K562 (cell line): Measurements from ENCODE around the gene CABP2. TPM values are rescaled to one million over a fixed set of nuclear protein-coding genes. Genes with fewer than 3 reads are reported as not detected.

Experiments used
- ATAC-seq: fragments of 200-7000 bp; cut with Tn5 transposase; 3 replicates; pipeline ENCODE4 v1.9.1; 2020; ENCODE audit warnings: moderate library complexity
- BruUV-seq: library from RNA; stranded (reverse); fragments of 400-500 nt; replicated peaks from 2 replicates; lab custom pipeline; 2021; lab: Mats Ljungman, UMichigan
- CTCF ChIA-PET: fragments of 300-600 bp; formaldehyde crosslinking; extraction: SDS; loops from one replicate; lab custom pipeline; 2021; ENCODE audit warnings: low intra/inter-chr PET ratio; lab: Yijun Ruan, JAX
- POLR2A ChIA-PET: fragments of 300-600, 350-650 bp; sonication (Branson Sonifier 250); formaldehyde crosslinking; extraction: SDS; loops from one replicate; lab custom pipeline; 2021; ENCODE audit warnings: antibody characterized with exemption, inconsistent platforms; lab: Yijun Ruan, JAX
- DNase-seq, 4 experiments: peaks; one replicate each; pipeline versions ENCODE4 v3.0.0 to v3.0.0-alpha.2; 2011 to 2018; ENCODE audit warnings: low spot score in 3 of 4, mixed read lengths in 3 of 4; ENCODE audit errors: extremely low read depth in 1 of 4
- FAIRE-seq: peaks from 2 replicates; lab custom pipeline; 2011; peaks lifted over from hg19 to GRCh38; lab: Jason Lieb, UNC
- H2AFZ ChIP-seq: 2 replicates; pipeline ENCODE4 v1.6.0; 2011; ENCODE audit warnings: low read depth, low read length, control low read depth, inconsistent platforms
- H3K27ac ChIP-seq: fragments of 200-600 bp; 3 replicates; pipeline ENCODE4 v1.8.0; 2011; ENCODE audit warnings: low read depth, mild to moderate bottlenecking, control low read depth, inconsistent platforms, low read length, moderate library complexity, mixed read lengths; ENCODE audit errors: extremely low read depth
- H3K27me3 ChIP-seq, 2 experiments: fragments of 300-600 bp in 1 of 2; 2 replicates in 1 of 2; 3 replicates in 1 of 2; pipeline versions ENCODE4 v1.6.0 to v1.8.0; 2011; ENCODE audit warnings: inconsistent platforms in 2 of 2, low read length in 2 of 2, mild to moderate bottlenecking in 1 of 2, mixed read lengths in 1 of 2, moderate library complexity in 1 of 2; ENCODE audit not compliant: control insufficient read depth in 2 of 2, insufficient read depth in 2 of 2
- H3K36me3 ChIP-seq: fragments of 300-600 bp; 3 replicates; pipeline ENCODE4 v1.8.0; 2011; ENCODE audit warnings: mild to moderate bottlenecking, low read length, inconsistent platforms; ENCODE audit not compliant: control insufficient read depth, insufficient read depth
- H3K4me1 ChIP-seq, 2 experiments: fragments of 200-600 bp in 1 of 2; replicated peaks in 1 of 2; 2 replicates in 1 of 2; 3 replicates in 1 of 2; pipeline versions ENCODE4 v1.5.1 to v1.8.0; 2011; ENCODE audit warnings: inconsistent platforms in 2 of 2, low read length in 2 of 2, mild to moderate bottlenecking in 1 of 2, mixed read lengths in 1 of 2, moderate library complexity in 1 of 2; ENCODE audit not compliant: control insufficient read depth in 2 of 2, insufficient read depth in 2 of 2
- H3K4me2 ChIP-seq: 2 replicates; pipeline ENCODE4 v1.6.1; 2011; ENCODE audit warnings: low read length, control low read depth, inconsistent platforms, mixed read lengths; ENCODE audit not compliant: insufficient read depth
- H3K4me3 ChIP-seq: fragments of 200-600 bp; sonication (generic), shearing (Covaris generic); 2 replicates; pipeline ENCODE4 v1.5.1; 2016; ENCODE audit warnings: control low read depth, inconsistent platforms
- H3K79me2 ChIP-seq: fragments of 200-600 bp; 3 replicates; pipeline ENCODE4 v1.8.0; 2011; ENCODE audit warnings: low read length, inconsistent platforms; ENCODE audit not compliant: control insufficient read depth, insufficient read depth
- H3K9ac ChIP-seq, 2 experiments: 2 replicates each; pipeline versions ENCODE4 v1.6.0 to v1.6.1; 2011; ENCODE audit warnings: low read depth in 2 of 2, low read length in 2 of 2, control low read depth in 1 of 2, inconsistent platforms in 1 of 2, mild to moderate bottlenecking in 1 of 2, mixed read lengths in 1 of 2; ENCODE audit not compliant: insufficient read depth in 1 of 2
- H3K9me1 ChIP-seq: one replicate; pipeline ENCODE4 v1.6.0; 2011; ENCODE audit warnings: inconsistent platforms, mild to moderate bottlenecking, low read length, moderate library complexity; ENCODE audit not compliant: control insufficient read depth, insufficient read depth
- H3K9me3 ChIP-seq: replicated peaks from 2 replicates; pipeline ENCODE4 v1.5.1; 2011; ENCODE audit warnings: low read depth, low read length, inconsistent platforms; ENCODE audit not compliant: control insufficient read depth, insufficient read depth
- H4K20me1 ChIP-seq: replicated peaks from 2 replicates; pipeline ENCODE4 v1.6.1; 2011; ENCODE audit warnings: low read length, inconsistent platforms, mixed read lengths; ENCODE audit not compliant: control insufficient read depth, insufficient read depth
- GTF2A2 ChIP-seq: IDR thresholded peaks from 2 replicates; pipeline ENCODE4 v1.6.1; 2016; ENCODE audit warnings: mild to moderate bottlenecking, missing genetic modification characterization, missing compliant biosample characterization
- HOXB6 ChIP-seq: fragments of 250-450 bp; sonication (Bioruptor Pico); IDR thresholded peaks from 2 replicates; pipeline ENCODE4 v1.5.1; 2022; ENCODE audit warnings: mild to moderate bottlenecking, borderline replicate concordance
- KDM2B ChIP-seq: fragments of 250-450 bp; sonication (Bioruptor Pico); IDR thresholded peaks from 2 replicates; pipeline ENCODE4 v1.8.0; 2021; ENCODE audit warnings: mild to moderate bottlenecking, moderate library complexity
- MAFK ChIP-seq: IDR thresholded peaks from 2 replicates; pipeline ENCODE4 v1.6.1; 2011; ENCODE audit warnings: low read length, improper control_type of control experiment
- MCM7 ChIP-seq, 2 experiments: fragments of 450-650 bp; IDR thresholded peaks; 2 replicates each; pipeline ENCODE4 v1.6.1; 2016 to 2018
- NFYB ChIP-seq: IDR thresholded peaks from 2 replicates; pipeline ENCODE4 v1.6.1; 2011; ENCODE audit warnings: mild to moderate bottlenecking, moderate library complexity; ENCODE audit not compliant: insufficient read length; ENCODE audit errors: extremely low read depth
- OTX1 ChIP-seq: fragments of 450-650 bp; formaldehyde crosslinking; IDR thresholded peaks from 2 replicates; pipeline ENCODE4 v1.4.0; 2022; ENCODE audit warnings: mild to moderate bottlenecking
- RBM39 ChIP-seq: fragments of 200-400 bp; formaldehyde crosslinking; optimal IDR thresholded peaks from 2 replicates; pipeline ENCODE3; 2018; ENCODE audit warnings: low read depth, low read length
- SMAD3 ChIP-seq: fragments of 450-650 bp; formaldehyde crosslinking; conservative IDR thresholded peaks from 2 replicates; pipeline ENCODE4 v1.4.0; 2020; ENCODE audit warnings: mild to moderate bottlenecking
- TEAD2 ChIP-seq: fragments of 450-650 bp; IDR thresholded peaks from 2 replicates; pipeline ENCODE4 v1.6.1; 2016; ENCODE audit warnings: missing genetic modification characterization, control low read depth, missing compliant biosample characterization
- U2AF2 ChIP-seq: fragments of 200-400 bp; formaldehyde crosslinking; optimal IDR thresholded peaks from 2 replicates; pipeline ENCODE3; 2017; ENCODE audit warnings: low read depth, mild to moderate bottlenecking, low read length
- ZNF282 ChIP-seq: sonication (generic); formaldehyde crosslinking; IDR thresholded peaks from 2 replicates; pipeline ENCODE4 v1.8.1; 2023; ENCODE audit warnings: missing genetic modification reagents
- WGBS: fragments of 100-300 bp; shearing (Covaris generic); methylation state at CpG from one replicate; pipeline ENCODE4 v1.1.6; 2016; ENCODE audit warnings: low coverage, mixed read lengths; ENCODE audit not compliant: insufficient coverage; ENCODE audit errors: missing lambda C conversion rate; 5-methylcytosine and 5-hydroxymethylcytosine counted together
- in situ Hi-C: fragments of 300-500 bp; cut with MboI; formaldehyde crosslinking; loops from 4 replicates; pipeline ENCODE4 v1.15.0; 2018; ENCODE audit warnings: inconsistent platforms, mixed read lengths
- intact Hi-C: fragments of 100-400 bp; cut with micrococcal nuclease; formaldehyde crosslinking; loops from 2 replicates; pipeline ENCODE4 v1.14.2; 2022
- polyA plus RNA-seq, 8 experiments: library from polyadenylated mRNA; depleted of rRNA in 4 of 8; stranded (reverse) in 5 of 8; unstranded in 3 of 8; fragments of >200 nt; fragmentation: Nextera tagmentation in 2 of 8; fragmentation: Illumina TruSeq in 1 of 8; extraction: Ambion mirVana in 2 of 8; extraction: Trizol in 1 of 8; gene quantifications; 2 replicates each; pipeline versions ENCODE4 v1.2.1 to v1.2.3, GENCODE V29; 2011 to 2014; ENCODE audit warnings: inconsistent platforms in 1 of 8, missing spikeins in 1 of 8
- total RNA-seq, 7 experiments: library from RNA; depleted of rRNA in 6 of 7; stranded (reverse); fragments of >200 nt in 6 of 7; fragmentation: Illumina TruSeq in 2 of 7; extraction: Trizol in 2 of 7; gene quantifications; 2 replicates each; pipeline versions ENCODE4 v1.2.1 to v1.2.3, GENCODE V29; 2011 to 2021; ENCODE audit warnings: low replicate concordance in 1 of 7
- TF ChIP-seq, protein P1 (sequence below): sonication (generic); formaldehyde crosslinking; IDR thresholded peaks from 2 replicates; pipeline ENCODE4 v1.8.1; 2023; ENCODE audit warnings: mild to moderate bottlenecking, missing genetic modification reagents
- TF ChIP-seq, protein P2 (sequence below): fragments of 450-650 bp; formaldehyde crosslinking; IDR thresholded peaks from 2 replicates; pipeline ENCODE4 v1.4.0; 2020; ENCODE audit warnings: mild to moderate bottlenecking, moderate library complexity
- TF ChIP-seq, protein P3 (sequence below): fragments of 250-450 bp; sonication (Bioruptor Pico); IDR thresholded peaks from 2 replicates; pipeline ENCODE4 v1.5.0; 2021; ENCODE audit warnings: mild to moderate bottlenecking, borderline replicate concordance

CABP2 gene
- total and polyA plus RNA-seq, 9 of the 15 experiments (the other 6 are each of a cell fraction or from before 2014, with no cell fraction given) = not detected

DNA sequence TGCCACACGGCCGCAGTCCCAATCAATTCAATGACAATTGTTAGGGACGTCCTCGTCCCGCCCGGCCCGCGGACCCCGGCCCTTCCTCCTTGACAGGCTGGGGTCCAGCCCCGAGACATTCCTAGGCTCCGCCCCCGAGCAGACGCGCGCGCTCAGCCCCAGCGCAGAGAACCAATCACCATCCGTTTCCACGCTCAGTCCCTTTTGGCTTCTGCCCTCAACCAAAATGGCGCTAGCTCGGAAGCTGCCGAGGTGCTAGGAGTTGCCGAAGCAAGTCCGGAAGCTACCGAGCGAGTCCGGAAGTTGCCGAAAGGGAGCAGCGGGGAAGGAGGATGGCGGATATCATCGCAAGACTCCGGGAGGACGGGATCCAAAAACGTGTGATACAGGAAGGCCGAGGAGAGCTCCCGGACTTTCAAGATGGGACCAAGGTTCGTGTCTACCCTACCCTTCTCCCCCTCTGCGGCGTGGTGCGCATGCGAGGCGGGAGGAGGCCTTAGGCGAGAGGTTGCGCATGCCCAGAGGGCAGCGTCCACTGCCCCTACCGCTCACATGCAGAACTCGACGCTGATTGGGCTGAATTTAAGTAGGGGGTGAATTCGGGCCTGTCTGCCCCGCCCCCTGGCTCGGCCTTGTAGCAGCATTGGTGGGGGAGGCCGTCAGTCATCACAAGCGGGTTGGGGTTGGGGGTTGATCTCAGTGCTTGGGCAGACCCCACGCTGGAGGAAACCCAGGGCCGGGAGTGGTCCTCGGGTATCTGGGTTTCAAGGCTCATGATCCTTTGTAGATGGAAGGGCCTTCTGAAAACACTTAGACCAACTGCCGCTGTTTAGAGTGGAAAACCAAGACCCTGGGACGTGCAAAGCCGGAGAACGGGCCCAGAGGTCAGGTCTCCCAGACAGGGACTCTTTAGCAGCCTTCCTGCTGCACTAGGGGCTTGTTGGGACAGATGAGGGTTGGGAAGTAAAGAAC lies 40.1 kb downstream of the CABP2 start, which contains the start of gene AIP:
AIP (plus strand) TSS at position 200 of the 972 bp plus-strand sequence; CDS start at position 333, 133 bp downstream.
- in situ Hi-C loops = no loop called here
- TF ChIP-seq NFYB (peak; percentile 77), ZNF282 (peak; percentile 95; the same call in 1 of the 2 replicates), KDM2B (no peak; the same call in 1 of the 2 replicates), RBM39 (no peak), MAFK (no peak), OTX1 (CRISPR knock-in tag) (no peak), SMAD3 (CRISPR knock-in tag) (no peak), TEAD2 (no peak), U2AF2 (no peak), HOXB6 (CRISPR knock-in tag) (no peak), GTF2A2 (tag) (no peak), MCM7 (IDR thresholded peaks at IDR 0.05) (no peak)
- TF ChIP-seq, protein P1, sequence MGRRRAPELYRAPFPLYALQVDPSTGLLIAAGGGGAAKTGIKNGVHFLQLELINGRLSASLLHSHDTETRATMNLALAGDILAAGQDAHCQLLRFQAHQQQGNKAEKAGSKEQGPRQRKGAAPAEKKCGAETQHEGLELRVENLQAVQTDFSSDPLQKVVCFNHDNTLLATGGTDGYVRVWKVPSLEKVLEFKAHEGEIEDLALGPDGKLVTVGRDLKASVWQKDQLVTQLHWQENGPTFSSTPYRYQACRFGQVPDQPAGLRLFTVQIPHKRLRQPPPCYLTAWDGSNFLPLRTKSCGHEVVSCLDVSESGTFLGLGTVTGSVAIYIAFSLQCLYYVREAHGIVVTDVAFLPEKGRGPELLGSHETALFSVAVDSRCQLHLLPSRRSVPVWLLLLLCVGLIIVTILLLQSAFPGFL (CRISPR knock-in tag) = no peak
- TF ChIP-seq, protein P2, sequence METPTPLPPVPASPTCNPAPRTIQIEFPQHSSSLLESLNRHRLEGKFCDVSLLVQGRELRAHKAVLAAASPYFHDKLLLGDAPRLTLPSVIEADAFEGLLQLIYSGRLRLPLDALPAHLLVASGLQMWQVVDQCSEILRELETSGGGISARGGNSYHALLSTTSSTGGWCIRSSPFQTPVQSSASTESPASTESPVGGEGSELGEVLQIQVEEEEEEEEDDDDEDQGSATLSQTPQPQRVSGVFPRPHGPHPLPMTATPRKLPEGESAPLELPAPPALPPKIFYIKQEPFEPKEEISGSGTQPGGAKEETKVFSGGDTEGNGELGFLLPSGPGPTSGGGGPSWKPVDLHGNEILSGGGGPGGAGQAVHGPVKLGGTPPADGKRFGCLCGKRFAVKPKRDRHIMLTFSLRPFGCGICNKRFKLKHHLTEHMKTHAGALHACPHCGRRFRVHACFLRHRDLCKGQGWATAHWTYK (CRISPR knock-in tag) = peak; percentile 76; the same call in 1 of the 2 replicates
- TF ChIP-seq, protein P3, sequence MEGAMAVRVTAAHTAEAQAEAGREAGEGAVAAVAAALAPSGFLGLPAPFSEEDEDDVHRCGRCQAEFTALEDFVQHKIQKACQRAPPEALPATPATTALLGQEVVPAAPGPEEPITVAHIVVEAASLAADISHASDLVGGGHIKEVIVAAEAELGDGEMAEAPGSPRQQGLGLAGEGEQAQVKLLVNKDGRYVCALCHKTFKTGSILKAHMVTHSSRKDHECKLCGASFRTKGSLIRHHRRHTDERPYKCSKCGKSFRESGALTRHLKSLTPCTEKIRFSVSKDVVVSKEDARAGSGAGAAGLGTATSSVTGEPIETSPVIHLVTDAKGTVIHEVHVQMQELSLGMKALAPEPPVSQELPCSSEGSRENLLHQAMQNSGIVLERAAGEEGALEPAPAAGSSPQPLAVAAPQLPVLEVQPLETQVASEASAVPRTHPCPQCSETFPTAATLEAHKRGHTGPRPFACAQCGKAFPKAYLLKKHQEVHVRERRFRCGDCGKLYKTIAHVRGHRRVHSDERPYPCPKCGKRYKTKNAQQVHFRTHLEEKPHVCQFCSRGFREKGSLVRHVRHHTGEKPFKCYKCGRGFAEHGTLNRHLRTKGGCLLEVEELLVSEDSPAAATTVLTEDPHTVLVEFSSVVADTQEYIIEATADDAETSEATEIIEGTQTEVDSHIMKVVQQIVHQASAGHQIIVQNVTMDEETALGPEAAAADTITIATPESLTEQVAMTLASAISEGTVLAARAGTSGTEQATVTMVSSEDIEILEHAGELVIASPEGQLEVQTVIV (CRISPR knock-in tag) = no peak

More for the DNA sequence above, 40.1 kb downstream of the CABP2 start, which contains the start of gene AIP:
- no peaks in the 10 kb centered on the region for H3K27me3 ChIP-seq
- 5% methylated on average over 55 of the region's 60 CpGs for WGBS
- peak within 1 kb of the TSS; percentile 61 to 87 for H3K9ac ChIP-seq
- intact Hi-C loops = loop anchor here (1.0 to 5.0 kb wide), 2 partner anchors 21 to 81 kb away; partner anchors contain the start of genes PPP1CA and TBC1D10C
- ChIA-PET CTCF (interaction anchor here (0.7 kb wide), 1 partner anchor 445 kb away, joined by 3 read pairs; no protein-coding TSS in a partner anchor), POLR2A (interaction anchor here (0.6 to 1.0 kb wide), 8 partner anchors 9 to 147 kb away, joined by 3 to 5 read pairs (median 4); partner anchors contain the start of gene PPP1CA)
- H3K4me2 ChIP-seq = peak within 1 kb of the TSS; percentile 78
- peaks cover 34% of the 10 kb centered on the region for H3K79me2 ChIP-seq
- peaks cover 11% of the 10 kb centered on the region; the same call in 1 of the 3 replicates for H3K36me3 ChIP-seq
- no peaks in the 10 kb centered on the region for H4K20me1 ChIP-seq
- no peaks in the 10 kb centered on the region for H3K9me1 ChIP-seq
- H3K9me3 ChIP-seq = no peaks in the 10 kb centered on the region
- BruUV-seq = TSS peak; percentile 76
- peak within 1 kb of the TSS; percentile 90 for H2AFZ ChIP-seq
- H3K4me3 ChIP-seq = peak within 1 kb of the TSS; percentile 49
- H3K4me1 ChIP-seq = peaks cover 29 to 49% of the 10 kb centered on the region in 2 experiments
- DNase-seq (peak; percentile 97 to 99 (median 98)), FAIRE-seq (peak; percentile 98), ATAC-seq (peak; percentile 98)
- H3K27ac ChIP-seq = peak within 1 kb of the TSS; percentile 73
